Neutrophil (primary cell): ENCODE results near the gene GALNT7.

ENCODE experiments used
- H3K27ac ChIP-seq: fragments of 200-600 bp; sonication (generic); 2 replicates; pipeline ENCODE4 v1.5.1; 2016; ENCODE audit warnings: mild to moderate bottlenecking, moderate library complexity
- H3K27me3 ChIP-seq: fragments of 200-600 bp; sonication (generic); 2 replicates; pipeline ENCODE4 v1.6.0; 2016; ENCODE audit warnings: mild to moderate bottlenecking
- H3K36me3 ChIP-seq: fragments of 200-600 bp; sonication (generic); 2 replicates; pipeline ENCODE4 v1.5.1; 2017
- H3K4me1 ChIP-seq, 2 experiments: fragments of 200-600 bp in 1 of 2; sonication (generic) in 1 of 2; 1 replicate in 1 of 2; 2 replicates in 1 of 2; pipeline versions ENCODE4 v1.5.1 to v1.6.1; 2013 to 2016; ENCODE audit warnings: low read depth in 1 of 2, low read length in 1 of 2, mild to moderate bottlenecking in 1 of 2, moderate library complexity in 1 of 2; ENCODE audit not compliant: control insufficient read depth in 1 of 2, insufficient read depth in 1 of 2
- H3K4me3 ChIP-seq, 2 experiments: fragments of 200-600 bp in 1 of 2; sonication (generic) in 1 of 2; 1 replicate in 1 of 2; 2 replicates in 1 of 2; pipeline ENCODE4 v1.5.1; 2013 to 2016; ENCODE audit warnings: low read depth in 1 of 2, low read length in 1 of 2, mild to moderate bottlenecking in 1 of 2, moderate library complexity in 1 of 2
- H3K9me3 ChIP-seq: fragments of 200-600 bp; sonication (generic); 2 replicates; pipeline ENCODE4 v1.5.1; 2016
- CTCF ChIP-seq: fragments of 200-600 bp; sonication (generic); IDR thresholded peaks from 2 replicates; pipeline ENCODE4 v1.5.1; 2016; ENCODE audit warnings: antibody characterized with exemption

The GALNT7 gene

GRCh38 chr4:173325007-173325736 is 156.6 kb downstream of the GALNT7 start:
- Histone ChIP-seq H3K9me3 (no peaks in the 10 kb centered on the region), H3K27me3 (no peaks in the 10 kb centered on the region), H3K36me3 (peaks cover 86% of the 10 kb centered on the region), H3K4me1 (peaks cover 29 to 31% of the 10 kb centered on the region in 2 experiments), H3K4me3 (no peak overlapping the region), H3K27ac (peak overlapping the region; percentile 55)
- TF ChIP-seq CTCF = no peak

- no peak for TF ChIP-seq CTCF
- Histone ChIP-seq H3K4me1 (peaks cover 51 to 52% of the 10 kb centered on the region in 2 experiments), H3K4me3 (no peak overlapping the region), H3K27me3 (no peaks in the 10 kb centered on the region), H3K9me3 (no peaks in the 10 kb centered on the region), H3K27ac (peak overlapping the region; percentile 38), H3K36me3 (peaks cover 81% of the 10 kb centered on the region)
These were observed 159.8 kb downstream of the GALNT7 start for GRCh38 chr4:173328236-173328901.

- no peaks in the 10 kb centered on the region for H3K9me3 ChIP-seq
- no peak for TF ChIP-seq CTCF
- peak overlapping the region; percentile 94 for H3K27ac ChIP-seq
- H3K4me3 ChIP-seq = peak overlapping the region in 1 of 2 experiments; percentile 28
- no peaks in the 10 kb centered on the region for H3K27me3 ChIP-seq
- H3K4me1 ChIP-seq = peaks cover 52 to 60% of the 10 kb centered on the region in 2 experiments
- H3K36me3 ChIP-seq = peaks cover 62% of the 10 kb centered on the region
These were observed 162.0 kb downstream of the GALNT7 start for GRCh38 chr4:173330590-173330989.

GRCh38 chr4:173332021-173332487 is 163.4 kb downstream of the GALNT7 start:
- H3K4me1 ChIP-seq = peaks cover 48 to 56% of the 10 kb centered on the region in 2 experiments
- peak overlapping the region; percentile 94 for H3K27ac ChIP-seq

More at GRCh38 chr4:173332021-173332487, 163.4 kb downstream of the GALNT7 start:
- Histone ChIP-seq H3K27me3 (no peaks in the 10 kb centered on the region), H3K36me3 (peaks cover 48% of the 10 kb centered on the region), H3K9me3 (no peaks in the 10 kb centered on the region), H3K4me3 (peak overlapping the region; percentile 81 to 95)
- TF ChIP-seq CTCF = no peak
